ENCODE results near the gene S1PR5. TPM values are rescaled to one million over a fixed set of nuclear protein-coding genes. Genes with fewer than 3 reads are reported as not detected.
A peak's percentile ranks its signal among the peaks of the same experiment; 100 is the strongest.

Gene S1PR5
- total RNA-seq, 2 experiments from 2014 or later: 0.55 to 0.92 TPM

DNA sequence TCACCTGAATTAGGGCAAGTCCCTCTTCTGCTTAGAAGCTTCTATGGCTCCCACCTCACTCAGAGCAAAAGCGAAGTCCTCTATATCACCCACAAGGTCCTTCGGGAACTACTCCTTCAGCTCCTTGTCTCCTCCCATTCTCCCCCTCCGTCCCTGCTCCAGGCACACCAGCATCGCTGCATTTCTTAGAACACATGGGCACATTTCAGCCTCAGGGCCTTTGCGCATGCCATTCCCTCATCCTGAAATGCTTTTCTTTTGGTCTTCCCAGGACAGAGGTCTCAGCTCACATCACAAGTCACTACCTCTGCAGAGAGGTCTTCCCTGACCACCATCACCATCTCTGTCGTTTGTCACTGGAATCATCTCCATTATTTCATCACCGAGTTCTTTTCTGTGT, 4.0 kb downstream of the S1PR5 start:
- Mint-ChIP-seq H3K9me3 (no peaks in the 10 kb centered on the region), H3K4me1 (ENCODE audit: low read depth) (peaks cover 18% of the 10 kb centered on the region), H3K36me3 (ENCODE audit: low read depth) (no peaks in the 10 kb centered on the region), H3K27me3 (peaks cover 50% of the 10 kb centered on the region), H3K4me3 (no peak overlapping the region), H3K27ac (no peak overlapping the region)
- peaks cover 0 to 13% of the 10 kb centered on the region in 2 experiments for H3K9me3 ChIP-seq (ENCODE audit: control insufficient read depth in 1 of 2, insufficient read depth in 1 of 2, low read length in 2 of 2)
- intact Hi-C loops (cut with DNase I, micrococcal nuclease): no loop called here
- TF ChIP-seq, protein P1, sequence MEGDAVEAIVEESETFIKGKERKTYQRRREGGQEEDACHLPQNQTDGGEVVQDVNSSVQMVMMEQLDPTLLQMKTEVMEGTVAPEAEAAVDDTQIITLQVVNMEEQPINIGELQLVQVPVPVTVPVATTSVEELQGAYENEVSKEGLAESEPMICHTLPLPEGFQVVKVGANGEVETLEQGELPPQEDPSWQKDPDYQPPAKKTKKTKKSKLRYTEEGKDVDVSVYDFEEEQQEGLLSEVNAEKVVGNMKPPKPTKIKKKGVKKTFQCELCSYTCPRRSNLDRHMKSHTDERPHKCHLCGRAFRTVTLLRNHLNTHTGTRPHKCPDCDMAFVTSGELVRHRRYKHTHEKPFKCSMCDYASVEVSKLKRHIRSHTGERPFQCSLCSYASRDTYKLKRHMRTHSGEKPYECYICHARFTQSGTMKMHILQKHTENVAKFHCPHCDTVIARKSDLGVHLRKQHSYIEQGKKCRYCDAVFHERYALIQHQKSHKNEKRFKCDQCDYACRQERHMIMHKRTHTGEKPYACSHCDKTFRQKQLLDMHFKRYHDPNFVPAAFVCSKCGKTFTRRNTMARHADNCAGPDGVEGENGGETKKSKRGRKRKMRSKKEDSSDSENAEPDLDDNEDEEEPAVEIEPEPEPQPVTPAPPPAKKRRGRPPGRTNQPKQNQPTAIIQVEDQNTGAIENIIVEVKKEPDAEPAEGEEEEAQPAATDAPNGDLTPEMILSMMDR (IDR thresholded peaks at IDR 0.05): no peak
- H3K4me3 ChIP-seq (ENCODE audit: low read length): no peak overlapping the region
- CTCF ChIA-PET: interaction anchor here (1.3 kb wide), 1 partner anchor 9 kb away, joined by 3 read pairs; no protein-coding TSS in a partner anchor
- H3K4me1 ChIP-seq (ENCODE audit: insufficient read depth, low read length): peaks cover 42% of the 10 kb centered on the region
- H3K27me3 ChIP-seq (ENCODE audit: control insufficient read depth in 1 of 2, insufficient read depth in 2 of 2, low read length in 2 of 2): peaks cover 43 to 49% of the 10 kb centered on the region in 2 experiments
- ATAC-seq (ENCODE audit: poor library complexity) (no peak), DNase-seq (no peak)
- POLR2A ChIA-PET: no interaction called here
- H3K27ac ChIP-seq (ENCODE audit: low read depth in 1 of 2, low read length in 2 of 2): no peak overlapping the region
- H3K36me3 ChIP-seq (ENCODE audit: insufficient read depth, low read length): no peaks in the 10 kb centered on the region

DNA sequence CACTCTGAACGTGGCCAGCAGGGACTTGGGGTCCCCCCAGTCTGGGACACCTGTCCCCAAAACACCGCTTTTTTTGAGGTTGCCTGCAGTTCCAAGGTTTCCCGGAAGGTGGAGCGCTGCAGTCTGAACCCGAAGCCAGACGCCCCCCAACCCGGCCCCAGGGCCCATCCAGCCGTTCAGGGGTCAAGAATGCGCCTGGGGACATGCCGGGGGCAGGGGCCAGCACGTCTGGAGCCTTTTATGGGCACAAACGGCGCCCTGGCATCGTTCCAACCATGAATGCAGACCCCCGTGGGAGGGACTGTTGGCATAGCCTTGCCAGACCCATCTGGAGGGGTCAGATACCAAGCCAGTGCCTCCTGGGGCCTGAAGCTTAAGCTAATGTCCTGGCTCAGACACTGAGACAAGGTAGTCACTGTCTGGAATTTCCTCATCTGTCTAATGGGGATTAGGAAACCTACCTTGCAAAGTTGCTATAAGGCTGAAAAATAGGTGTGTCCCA, 6.9 kb downstream of the S1PR5 start:
- H3K4me3 ChIP-seq (ENCODE audit: low read length): no peak overlapping the region
- H3K36me3 ChIP-seq (ENCODE audit: insufficient read depth, low read length): no peaks in the 10 kb centered on the region
- peaks cover 0 to 9% of the 10 kb centered on the region in 2 experiments for H3K9me3 ChIP-seq (ENCODE audit: control insufficient read depth in 1 of 2, insufficient read depth in 1 of 2, low read length in 2 of 2)
- ATAC-seq (ENCODE audit: poor library complexity): no peak
- H3K27me3 ChIP-seq (ENCODE audit: control insufficient read depth in 1 of 2, insufficient read depth in 2 of 2, low read length in 2 of 2): peaks cover 20 to 23% of the 10 kb centered on the region in 2 experiments
- intact Hi-C loops (cut with DNase I, micrococcal nuclease): no loop called here
- ChIA-PET POLR2A (no interaction called here), CTCF (interaction anchor here (1.0 kb wide), 1 partner anchor 12 kb away, joined by 3 read pairs; no protein-coding TSS in a partner anchor)
- peaks cover 28% of the 10 kb centered on the region for H3K27me3 Mint-ChIP-seq
- no peak overlapping the region for H3K4me3 Mint-ChIP-seq
- peaks cover 34% of the 10 kb centered on the region for H3K4me1 ChIP-seq (ENCODE audit: insufficient read depth, low read length)
- DNase-seq: peak; percentile 24 to 72 (median 60)
- peaks cover 13% of the 10 kb centered on the region for H3K4me1 Mint-ChIP-seq (ENCODE audit: low read depth)
- no peak overlapping the region for H3K27ac ChIP-seq (ENCODE audit: low read depth in 1 of 2, low read length in 2 of 2)
- no peaks in the 10 kb centered on the region for H3K9me3 Mint-ChIP-seq
- H3K36me3 Mint-ChIP-seq (ENCODE audit: low read depth): no peaks in the 10 kb centered on the region
- H3K27ac Mint-ChIP-seq: no peak overlapping the region
- TF ChIP-seq, protein P1 (IDR thresholded peaks at IDR 0.05): peak; percentile 85

DNA sequence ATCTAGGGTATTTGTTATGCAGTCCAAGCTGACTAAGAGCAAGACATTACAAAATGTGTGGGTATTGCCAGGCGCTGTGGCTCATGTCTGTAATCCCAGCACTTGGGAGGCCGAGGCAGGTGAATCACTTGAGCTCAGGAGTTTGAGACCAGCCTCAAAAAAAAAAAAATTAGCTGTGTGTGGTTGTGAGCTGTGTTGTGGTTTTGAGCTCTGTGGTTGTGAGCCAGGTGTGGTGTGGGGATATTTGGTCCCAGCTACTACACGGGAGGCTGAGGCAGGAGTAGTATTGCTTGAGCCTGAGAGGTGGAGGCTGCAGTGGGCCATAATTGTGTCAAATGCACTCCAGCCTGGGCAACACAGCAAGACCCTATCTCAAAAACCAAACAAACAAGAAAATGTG, 8.5 kb downstream of the S1PR5 start:
- Histone ChIP-seq H3K9me3 (ENCODE audit: control insufficient read depth in 1 of 2, insufficient read depth in 1 of 2, low read length in 2 of 2) (no peaks in the 10 kb centered on the region), H3K4me3 (ENCODE audit: low read length) (no peak overlapping the region), H3K27ac (ENCODE audit: low read depth in 1 of 2, low read length in 2 of 2) (no peak overlapping the region), H3K4me1 (ENCODE audit: insufficient read depth, low read length) (peaks cover 30% of the 10 kb centered on the region), H3K36me3 (ENCODE audit: insufficient read depth, low read length) (no peaks in the 10 kb centered on the region), H3K27me3 (ENCODE audit: control insufficient read depth in 1 of 2, insufficient read depth in 2 of 2, low read length in 2 of 2) (peaks cover 11% of the 10 kb centered on the region in 2 experiments)
- CTCF ChIA-PET: interaction anchor here (0.6 to 1.2 kb wide), 5 partner anchors 11 to 43 kb away, joined by 3 to 4 read pairs (median 3); no protein-coding TSS in a partner anchor
- DNase-seq (peak in 2 of 14 experiments; percentile 44 to 53), ATAC-seq (ENCODE audit: poor library complexity) (no peak)
- POLR2A ChIA-PET: no interaction called here
- intact Hi-C loops (cut with DNase I, micrococcal nuclease): loop anchor here (5.0 to 10.0 kb wide), 2 partner anchors 146 to 189 kb away; partner anchors contain the start of gene ILF3 (in 1 of the 2)
- H3K27me3 Mint-ChIP-seq: peaks cover 15% of the 10 kb centered on the region
- no peak overlapping the region for H3K4me3 Mint-ChIP-seq
- H3K36me3 Mint-ChIP-seq (ENCODE audit: low read depth): no peaks in the 10 kb centered on the region
- H3K4me1 Mint-ChIP-seq (ENCODE audit: low read depth): peaks cover 13% of the 10 kb centered on the region
- TF ChIP-seq, protein P1 (IDR thresholded peaks at IDR 0.05): no peak
- no peaks in the 10 kb centered on the region for H3K9me3 Mint-ChIP-seq
- no peak overlapping the region for H3K27ac Mint-ChIP-seq

Data from CD4-positive, alpha-beta T cell (primary cell).